ENCODE results near the gene COG5.

GRCh38 chr7:107274506-107274905, 289.2 kb downstream of the COG5 start:
- TF ChIP-seq POLR2A (IDR thresholded peaks at IDR 0.05; ENCODE audit: low read depth, low read length) (no peak), EGR1 (IDR thresholded peaks at IDR 0.05; ENCODE audit: borderline replicate concordance in 1 of 2, low read depth in 2 of 2, low read length in 2 of 2) (no peak), TAF1 (IDR thresholded peaks at IDR 0.05; ENCODE audit: borderline replicate concordance, low read depth, low read length) (no peak), CTCF (IDR thresholded peaks at IDR 0.05 in 2 of 3, conservative IDR thresholded peaks at IDR 0.05 in 1 of 3; ENCODE audit: control insufficient read depth in 2 of 3, extremely low read depth in 1 of 3, insufficient read depth in 1 of 3, low read depth in 3 of 3, low read length in 3 of 3) (no peak), EZH2 (IDR thresholded peaks at IDR 0.05; ENCODE audit: borderline replicate concordance, control insufficient read depth, low read depth, low read length) (no peak), CUX1 (IDR thresholded peaks at IDR 0.05; ENCODE audit: insufficient replicate concordance, low read depth, low read length) (no peak)
